Prostate gland (tissue), 2 donors: ENCODE results near the gene ASNSD1.

Experiments
- POLR2A ChIP-seq: fragments of 450-650 bp; IDR thresholded peaks from one replicate; pipeline ENCODE4 v1.6.1; 2016; ENCODE audit warnings: antibody characterized with exemption, mild to moderate bottlenecking
- POLR2AphosphoS5 ChIP-seq: sonication (generic); formaldehyde crosslinking; IDR thresholded peaks from one replicate; pipeline ENCODE4 v1.6.1; 2017; ENCODE audit warnings: antibody characterized with exemption
- TF ChIP-seq, protein P1 (sequence below), 4 experiments: fragments of 200-600 bp in 2 of 4; fragments of 450-650 bp in 2 of 4; sonication (generic) in 2 of 4; IDR thresholded peaks; 1 replicate in 3 of 4; 2 replicates in 1 of 4; pipeline ENCODE4 v1.5.1; 2016 to 2019; ENCODE audit warnings: antibody characterized with exemption in 4 of 4, mild to moderate bottlenecking in 2 of 4, moderate library complexity in 2 of 4

DNA sequence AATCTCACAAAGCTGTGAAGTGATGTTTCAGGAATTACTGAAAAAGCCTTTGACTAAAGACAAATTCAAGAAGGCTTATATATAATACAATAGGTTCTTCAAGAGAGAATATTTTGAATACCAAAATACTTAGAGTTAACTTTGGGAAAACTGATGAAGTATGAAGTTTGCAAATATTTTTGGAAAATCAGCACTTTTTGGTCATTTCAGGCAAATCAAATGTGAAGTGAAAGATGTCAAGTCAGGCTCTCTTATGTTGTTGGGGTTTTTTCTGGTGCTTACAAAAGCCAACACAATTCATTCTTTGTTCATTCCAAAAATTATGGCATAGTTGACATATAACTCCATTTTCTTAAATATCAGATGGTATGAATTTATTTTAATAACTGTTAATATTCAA lies 14.7 kb upstream of the ASNSD1 start:
- TF ChIP-seq POLR2AphosphoS5 = no peak
- TF ChIP-seq, protein P1, sequence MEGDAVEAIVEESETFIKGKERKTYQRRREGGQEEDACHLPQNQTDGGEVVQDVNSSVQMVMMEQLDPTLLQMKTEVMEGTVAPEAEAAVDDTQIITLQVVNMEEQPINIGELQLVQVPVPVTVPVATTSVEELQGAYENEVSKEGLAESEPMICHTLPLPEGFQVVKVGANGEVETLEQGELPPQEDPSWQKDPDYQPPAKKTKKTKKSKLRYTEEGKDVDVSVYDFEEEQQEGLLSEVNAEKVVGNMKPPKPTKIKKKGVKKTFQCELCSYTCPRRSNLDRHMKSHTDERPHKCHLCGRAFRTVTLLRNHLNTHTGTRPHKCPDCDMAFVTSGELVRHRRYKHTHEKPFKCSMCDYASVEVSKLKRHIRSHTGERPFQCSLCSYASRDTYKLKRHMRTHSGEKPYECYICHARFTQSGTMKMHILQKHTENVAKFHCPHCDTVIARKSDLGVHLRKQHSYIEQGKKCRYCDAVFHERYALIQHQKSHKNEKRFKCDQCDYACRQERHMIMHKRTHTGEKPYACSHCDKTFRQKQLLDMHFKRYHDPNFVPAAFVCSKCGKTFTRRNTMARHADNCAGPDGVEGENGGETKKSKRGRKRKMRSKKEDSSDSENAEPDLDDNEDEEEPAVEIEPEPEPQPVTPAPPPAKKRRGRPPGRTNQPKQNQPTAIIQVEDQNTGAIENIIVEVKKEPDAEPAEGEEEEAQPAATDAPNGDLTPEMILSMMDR (IDR thresholded peaks at IDR 0.05) = no peak
- TF ChIP-seq POLR2A = no peak
